Cardiac fibroblast (primary cell): ENCODE measurements around the gene FANK1.
"Not testable (repeated sequence)": the region's sequence is repeated elsewhere in the genome, so short reads cannot be mapped to it uniquely, and the experiment has no call there.

ENCODE experiments used
- DNase-seq, 2 donors: peaks; one replicate each; pipeline versions ENCODE4 v3.0.0 to v3.0.0-alpha.2; 2010; ENCODE audit warnings: low read depth in 2 of 2
- H3K4me3 ChIP-seq, 2 donors: replicated peaks in 1 of 2; 1 replicate in 1 of 2; 2 replicates in 1 of 2; pipeline ENCODE4 v1.5.1; 2011; ENCODE audit warnings: low read depth in 2 of 2, low read length in 2 of 2, mild to moderate bottlenecking in 2 of 2, moderate library complexity in 1 of 2
- TF ChIP-seq, protein P1 (sequence below): IDR thresholded peaks from one replicate; pipeline ENCODE4 v1.5.1; 2011; ENCODE audit warnings: low read depth, mild to moderate bottlenecking, low read length, inconsistent platforms

Gene FANK1

GRCh38 chr10:126042906-126043305 lies 146.5 kb downstream of the FANK1 start:
- no peak overlapping the region for H3K4me3 ChIP-seq
- TF ChIP-seq, protein P1, sequence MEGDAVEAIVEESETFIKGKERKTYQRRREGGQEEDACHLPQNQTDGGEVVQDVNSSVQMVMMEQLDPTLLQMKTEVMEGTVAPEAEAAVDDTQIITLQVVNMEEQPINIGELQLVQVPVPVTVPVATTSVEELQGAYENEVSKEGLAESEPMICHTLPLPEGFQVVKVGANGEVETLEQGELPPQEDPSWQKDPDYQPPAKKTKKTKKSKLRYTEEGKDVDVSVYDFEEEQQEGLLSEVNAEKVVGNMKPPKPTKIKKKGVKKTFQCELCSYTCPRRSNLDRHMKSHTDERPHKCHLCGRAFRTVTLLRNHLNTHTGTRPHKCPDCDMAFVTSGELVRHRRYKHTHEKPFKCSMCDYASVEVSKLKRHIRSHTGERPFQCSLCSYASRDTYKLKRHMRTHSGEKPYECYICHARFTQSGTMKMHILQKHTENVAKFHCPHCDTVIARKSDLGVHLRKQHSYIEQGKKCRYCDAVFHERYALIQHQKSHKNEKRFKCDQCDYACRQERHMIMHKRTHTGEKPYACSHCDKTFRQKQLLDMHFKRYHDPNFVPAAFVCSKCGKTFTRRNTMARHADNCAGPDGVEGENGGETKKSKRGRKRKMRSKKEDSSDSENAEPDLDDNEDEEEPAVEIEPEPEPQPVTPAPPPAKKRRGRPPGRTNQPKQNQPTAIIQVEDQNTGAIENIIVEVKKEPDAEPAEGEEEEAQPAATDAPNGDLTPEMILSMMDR, result no peak

GRCh38 chr10:126043389-126043788 lies 147.0 kb downstream of the FANK1 start:
- no peak for DNase-seq
- TF ChIP-seq, protein P1, result no peak
- H3K4me3 ChIP-seq, result no peak overlapping the region

More at GRCh38 chr10:126042906-126043305, 146.5 kb downstream of the FANK1 start:
- DNase-seq, result no peak

GRCh38 chr10:126045861-126046260 lies 149.5 kb downstream of the FANK1 start:
- TF ChIP-seq, protein P1, result no peak
- no peak overlapping the region for H3K4me3 ChIP-seq

GRCh38 chr10:126046831-126047230 lies 150.5 kb downstream of the FANK1 start:
- H3K4me3 ChIP-seq, result no peak overlapping the region
- DNase-seq, result no peak
- TF ChIP-seq, protein P1, result no peak

More at GRCh38 chr10:126045861-126046260, 149.5 kb downstream of the FANK1 start:
- DNase-seq, result no peak

GRCh38 chr10:126047749-126048148 lies 151.4 kb downstream of the FANK1 start:
- H3K4me3 ChIP-seq, DNase-seq: not testable (repeated sequence)

DNA sequence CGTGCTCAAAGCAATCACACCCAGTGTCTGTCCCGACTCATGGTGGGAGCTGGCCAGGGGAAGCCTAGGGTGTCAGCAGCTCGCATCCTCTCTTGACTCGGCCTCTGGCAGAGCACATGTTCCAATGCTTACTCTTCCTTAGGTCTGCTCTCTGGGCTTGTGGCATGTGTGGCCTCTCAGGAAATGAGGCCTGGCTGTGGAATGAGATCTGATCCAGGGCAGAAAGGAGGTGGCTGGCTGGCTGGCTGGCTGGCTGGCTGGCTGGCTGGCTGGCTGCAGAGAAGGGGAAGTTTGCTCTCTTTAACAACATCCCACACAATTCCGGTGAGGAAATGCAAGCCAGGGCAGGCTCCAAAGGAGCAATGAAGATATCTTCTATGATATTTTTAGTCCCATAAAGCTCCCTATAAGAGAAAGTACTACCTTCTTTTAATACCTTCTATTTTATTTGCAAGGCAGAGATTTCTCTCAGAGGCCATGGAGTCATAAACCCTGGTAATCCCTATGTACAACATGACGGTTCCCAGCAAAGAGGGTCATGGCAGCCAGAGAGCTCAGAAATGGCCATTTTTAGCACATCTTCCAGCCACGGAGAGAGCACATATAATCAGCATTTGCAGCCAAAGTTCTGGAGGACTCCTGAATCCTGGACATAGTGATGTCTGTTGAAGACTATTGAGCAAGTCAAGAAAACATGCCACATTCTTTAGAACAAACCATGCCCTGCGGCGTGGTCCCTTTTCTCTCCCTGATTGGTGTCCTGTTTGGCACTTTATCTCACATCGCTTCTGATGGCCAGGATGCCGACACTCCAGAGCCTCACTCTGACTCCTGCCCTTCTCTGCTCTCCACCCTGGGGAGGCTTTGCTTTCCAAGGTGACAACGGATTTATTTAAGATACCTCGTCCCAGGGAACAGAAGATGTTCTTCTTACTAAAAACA lies 153.7 kb downstream of the FANK1 start:
- DNase-seq, result peak; percentile 81 to 84
- H3K4me3 ChIP-seq, result no peak overlapping the region
- TF ChIP-seq, protein P1, result no peak

GRCh38 chr10:126052171-126052570 lies 155.8 kb downstream of the FANK1 start:
- TF ChIP-seq, protein P1, result no peak
- DNase-seq, result no peak
- no peak overlapping the region for H3K4me3 ChIP-seq
